GM21576 (cell line): ENCODE measurements around the gene ACP3.
"Not testable (repeated sequence)": the region's sequence is repeated elsewhere in the genome, so short reads cannot be mapped to it uniquely, and the experiment has no call there.

Source experiments
- ATAC-seq: cut with Tn5 transposase; IDR thresholded peaks from one replicate; pipeline ENCODE4 v1.9.1; 2021; ENCODE audit warnings: mild to moderate bottlenecking, moderate library complexity; ENCODE audit not compliant: unreplicated experiment

ACP3 gene, protein sequence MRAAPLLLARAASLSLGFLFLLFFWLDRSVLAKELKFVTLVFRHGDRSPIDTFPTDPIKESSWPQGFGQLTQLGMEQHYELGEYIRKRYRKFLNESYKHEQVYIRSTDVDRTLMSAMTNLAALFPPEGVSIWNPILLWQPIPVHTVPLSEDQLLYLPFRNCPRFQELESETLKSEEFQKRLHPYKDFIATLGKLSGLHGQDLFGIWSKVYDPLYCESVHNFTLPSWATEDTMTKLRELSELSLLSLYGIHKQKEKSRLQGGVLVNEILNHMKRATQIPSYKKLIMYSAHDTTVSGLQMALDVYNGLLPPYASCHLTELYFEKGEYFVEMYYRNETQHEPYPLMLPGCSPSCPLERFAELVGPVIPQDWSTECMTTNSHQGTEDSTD

GRCh38 chr3:132317229-132317948 is at the start of gene ACP3:
Gene ACP3, plus strand, starts transcription at chr3:132317407. Its CDS starts 50 bp downstream, at chr3:132317457.
- no peak for ATAC-seq

DNA sequence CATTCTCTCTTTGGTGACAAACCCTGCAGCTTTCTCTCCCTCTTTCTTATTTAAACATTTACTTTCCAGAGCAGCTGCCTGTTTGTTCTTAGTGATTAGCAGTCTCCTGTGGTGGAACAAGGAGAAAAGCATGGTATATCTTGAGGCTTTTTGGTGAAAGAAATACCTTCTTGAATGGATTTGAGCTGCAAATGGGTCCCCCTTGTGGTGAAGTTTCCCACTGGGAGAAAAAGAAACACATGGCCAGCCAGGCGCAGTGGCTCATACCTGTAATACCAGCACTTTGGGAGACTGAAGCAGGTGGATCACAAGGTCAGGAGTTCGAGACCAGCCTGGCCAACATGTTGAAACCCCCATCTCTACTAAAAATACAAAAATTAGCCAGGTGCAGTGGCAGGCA is 48.3 kb upstream of the ACP3 start:
- ATAC-seq = no peak

- ATAC-seq = no peak
These were observed 44.2 kb upstream of the ACP3 start for GRCh38 chr3:132273036-132273435.

GRCh38 chr3:132276228-132276906 is 40.8 kb upstream of the ACP3 start:
- no peak for ATAC-seq

DNA sequence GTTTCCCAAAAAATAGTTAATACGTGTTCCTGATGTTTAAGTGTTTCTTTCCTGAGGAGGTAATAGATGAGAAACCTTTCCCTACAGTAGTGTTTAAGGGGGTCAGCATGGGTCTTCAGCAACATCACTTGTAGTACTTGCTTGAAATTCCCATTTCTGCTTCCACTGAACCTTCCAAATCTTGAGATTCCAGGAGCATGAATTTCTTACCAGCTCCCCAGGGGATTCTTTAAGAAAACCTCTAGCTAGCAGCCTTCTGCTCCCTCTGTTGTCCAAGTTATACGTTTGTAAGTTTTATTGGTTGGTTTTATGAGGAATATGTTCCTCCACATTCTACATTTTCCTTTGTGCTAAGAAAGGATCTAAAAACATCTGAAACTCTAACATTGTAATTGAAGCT is 38.2 kb upstream of the ACP3 start:
- ATAC-seq = no peak

- ATAC-seq = no peak
These were observed 33.8 kb upstream of the ACP3 start for GRCh38 chr3:132283440-132283839.

DNA sequence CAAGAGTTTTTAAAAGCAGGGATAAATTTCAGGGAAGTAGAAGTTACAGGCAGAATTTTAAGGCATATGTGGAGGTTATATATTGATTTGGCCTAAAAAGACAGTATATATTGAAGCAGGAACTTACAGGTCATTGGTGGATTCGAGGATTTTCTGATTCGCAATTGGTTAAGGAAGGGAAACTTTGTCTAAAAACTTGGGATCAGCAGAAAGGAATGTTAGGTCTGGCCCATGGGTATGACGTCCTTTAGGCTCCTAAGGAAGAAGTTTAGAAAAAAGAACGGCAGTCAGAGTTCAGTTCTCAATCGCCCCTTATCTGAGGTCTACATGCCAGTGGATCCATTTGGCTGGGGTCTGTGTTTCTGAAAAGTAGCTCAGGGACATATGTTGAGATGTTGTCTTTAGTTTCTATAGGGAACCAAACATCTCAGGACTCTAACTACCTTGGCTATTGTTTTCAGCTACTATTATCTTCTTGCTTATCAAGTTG is 33.2 kb upstream of the ACP3 start:
- no peak for ATAC-seq

GRCh38 chr3:132284781-132285619 is 32.2 kb upstream of the ACP3 start:
- no peak for ATAC-seq

DNA sequence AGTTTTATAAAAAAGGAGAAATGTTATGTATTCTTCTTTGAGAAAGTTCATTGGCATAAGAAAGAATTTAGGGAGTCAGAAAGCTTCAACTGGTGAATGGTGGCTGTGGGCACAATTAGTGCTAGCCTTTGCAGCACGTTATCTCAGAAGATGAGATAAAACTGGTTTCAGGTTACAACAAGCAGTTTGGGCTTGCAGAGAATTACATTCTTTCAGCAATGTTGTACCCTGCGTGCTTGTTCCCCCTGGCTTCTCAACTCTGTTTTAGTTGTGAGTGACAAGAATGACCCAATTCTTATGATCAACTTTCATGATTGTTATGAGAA is 31.6 kb upstream of the ACP3 start:
- no peak for ATAC-seq

DNA sequence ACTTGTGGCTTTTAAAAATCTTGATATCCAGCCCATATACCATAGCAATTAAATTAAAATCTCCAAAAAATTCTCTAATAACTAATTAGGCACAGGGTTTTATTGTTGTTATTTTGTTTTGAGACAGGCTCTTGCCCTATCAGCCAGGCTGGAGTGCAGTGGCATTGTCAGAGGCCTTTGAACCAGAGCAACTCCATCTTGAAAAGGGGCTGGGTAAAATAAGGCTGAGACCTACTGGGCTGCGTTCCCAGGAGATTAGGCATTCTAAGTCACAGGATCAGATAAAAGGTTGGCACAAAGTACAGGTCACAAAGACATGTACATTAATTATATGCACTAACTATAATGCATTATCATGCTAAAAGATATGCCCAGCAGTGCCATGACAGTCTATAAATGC is 31.2 kb upstream of the ACP3 start:
- no peak for ATAC-seq

DNA sequence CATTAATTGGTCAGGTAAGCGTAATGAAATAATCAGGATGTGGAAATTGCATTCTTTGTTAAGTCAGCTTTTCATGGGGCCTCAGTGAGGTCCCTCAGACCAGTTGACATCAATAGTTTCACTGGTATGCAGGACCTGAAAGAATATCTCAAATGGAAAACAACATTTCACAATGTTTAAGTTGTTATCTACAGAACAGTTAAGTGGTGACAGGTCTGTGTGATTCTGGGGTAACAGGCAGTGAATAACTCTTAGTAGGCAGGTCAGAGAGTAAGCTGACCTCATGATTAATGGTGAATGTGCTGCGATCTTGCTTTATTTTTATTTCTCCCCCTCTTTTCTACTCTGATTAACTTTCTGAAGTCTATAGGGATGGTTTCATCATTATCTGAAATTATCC is 28.9 kb upstream of the ACP3 start:
- no peak for ATAC-seq

- no peak for ATAC-seq
These were observed 27.9 kb upstream of the ACP3 start for GRCh38 chr3:132289316-132289715.

- ATAC-seq = no peak
These were observed 26.4 kb upstream of the ACP3 start for GRCh38 chr3:132290833-132291232.

GRCh38 chr3:132292042-132292441 is 25.2 kb upstream of the ACP3 start:
- no peak for ATAC-seq

GRCh38 chr3:132293251-132293650 is 24.0 kb upstream of the ACP3 start:
- no peak for ATAC-seq

DNA sequence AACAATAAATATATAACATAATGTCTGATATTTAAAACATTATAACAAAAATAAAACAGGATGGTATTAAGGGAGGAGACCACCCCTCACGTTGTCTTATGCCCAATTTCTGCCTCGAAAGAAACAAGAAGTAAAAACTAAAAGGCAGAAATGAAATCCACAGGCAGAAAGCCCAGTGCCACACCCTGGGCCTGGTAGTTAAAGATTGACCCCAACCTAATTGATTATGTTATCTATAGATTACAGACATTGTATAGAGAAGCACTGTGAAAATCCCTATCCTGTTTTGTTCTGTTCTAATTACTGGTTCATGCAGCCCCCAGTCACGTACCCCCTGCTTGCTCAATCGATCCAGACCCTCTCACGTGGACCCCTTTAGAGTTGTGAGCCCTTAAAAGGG is 22.3 kb upstream of the ACP3 start:
- no peak for ATAC-seq

- not testable (repeated sequence) for ATAC-seq
These were observed 13.6 kb upstream of the ACP3 start for GRCh38 chr3:132303336-132304201.

GRCh38 chr3:132304351-132304750 is 12.9 kb upstream of the ACP3 start:
- ATAC-seq = not testable (repeated sequence)

GRCh38 chr3:132310057-132310456 is 7.2 kb upstream of the ACP3 start:
- not testable (repeated sequence) for ATAC-seq

- ATAC-seq = no peak
These were observed 5.9 kb upstream of the ACP3 start for GRCh38 chr3:132311316-132311715.
